H1 (cell line): ENCODE measurements around the gene DENND1A. TPM values are rescaled to one million over a fixed set of nuclear protein-coding genes. Genes with fewer than 3 reads are reported as not detected.

Source experiments
- CTCF ChIA-PET: fragments of 300-600 bp; sonication (Branson Sonifier 250); formaldehyde crosslinking; loops from one replicate; lab custom pipeline; 2021; ENCODE audit not compliant: partially characterized antibody; lab: Charles Lee
- POLR2A ChIA-PET: fragments of 300-600 bp; sonication (Branson Sonifier 250); formaldehyde crosslinking; loops from one replicate; lab custom pipeline; 2021; ENCODE audit warnings: inconsistent platforms; ENCODE audit not compliant: partially characterized antibody; lab: Charles Lee
- DNase-seq, 2 experiments: peaks; one replicate each; pipeline versions ENCODE4 v3.0.0 to v3.0.0-alpha.2; 2010 to 2022; ENCODE audit warnings: low spot score in 2 of 2, low read depth in 1 of 2, mixed read lengths in 1 of 2
- FAIRE-seq: peaks from 2 replicates; lab custom pipeline; 2011; peaks lifted over from hg19 to GRCh38; lab: Jason Lieb, UNC
- H2AFZ ChIP-seq: 2 replicates; pipeline ENCODE4 v1.8.1; 2012; ENCODE audit warnings: low read length, inconsistent platforms
- H2AK5ac ChIP-seq: 2 replicates; pipeline ENCODE4 v1.6.1; 2013; ENCODE audit warnings: low read depth, low read length
- H2BK120ac ChIP-seq: replicated peaks from 2 replicates; pipeline ENCODE3; 2013; ENCODE audit warnings: low read depth, low read length, inconsistent platforms
- H2BK12ac ChIP-seq: 2 replicates; pipeline ENCODE4 v1.6.1; 2013; ENCODE audit warnings: low read depth, low read length
- H2BK15ac ChIP-seq: 2 replicates; pipeline ENCODE4 v1.6.1; 2013; ENCODE audit warnings: low read length
- H2BK20ac ChIP-seq: 2 replicates; pipeline ENCODE4 v1.6.1; 2013; ENCODE audit warnings: low read length
- H2BK5ac ChIP-seq: 2 replicates; pipeline ENCODE4 v1.6.1; 2013; ENCODE audit warnings: low read depth, low read length
- H3K14ac ChIP-seq: 2 replicates; pipeline ENCODE4 v1.6.1; 2013; ENCODE audit warnings: inconsistent platforms; ENCODE audit not compliant: insufficient read length
- H3K18ac ChIP-seq: 2 replicates; pipeline ENCODE4 v1.6.1; 2013; ENCODE audit warnings: low read length; ENCODE audit errors: extremely low read depth
- H3K23ac ChIP-seq: 2 replicates; pipeline ENCODE4 v1.6.1; 2013; ENCODE audit warnings: inconsistent platforms; ENCODE audit not compliant: insufficient read length
- H3K23me2 ChIP-seq: 2 replicates; pipeline ENCODE4 v1.6.1; 2013; ENCODE audit warnings: low read depth, low read length
- H3K27ac ChIP-seq: 2 replicates; pipeline ENCODE4 v1.6.1; 2011; ENCODE audit warnings: low read depth, low read length, inconsistent platforms
- H3K27me3 ChIP-seq, 4 experiments: replicated peaks in 1 of 4; 1 replicate in 1 of 4; 2 replicates in 3 of 4; pipeline versions ENCODE4 v1.6.1 to v1.8.1; 2011 to 2013; ENCODE audit warnings: low read length in 3 of 4, mild to moderate bottlenecking in 3 of 4, inconsistent platforms in 2 of 4, mixed read lengths in 2 of 4, moderate library complexity in 1 of 4; ENCODE audit not compliant: control insufficient read depth in 3 of 4, insufficient read depth in 3 of 4; ENCODE audit errors: extremely low read depth in 1 of 4
- H3K36me3 ChIP-seq, 4 experiments: 2 replicates each; pipeline versions ENCODE4 v1.6.1 to v1.8.1; 2011 to 2013; ENCODE audit warnings: mild to moderate bottlenecking in 4 of 4, low read length in 3 of 4, moderate library complexity in 2 of 4, control low read depth in 1 of 4, inconsistent platforms in 1 of 4; ENCODE audit not compliant: insufficient read depth in 4 of 4, control insufficient read depth in 2 of 4
- H3K4ac ChIP-seq: replicated peaks from 2 replicates; pipeline ENCODE3; 2013; ENCODE audit warnings: low read length, low read depth, mixed read lengths, inconsistent platforms; ENCODE audit not compliant: insufficient read length
- H3K4me1 ChIP-seq, 4 experiments: replicated peaks in 1 of 4; 1 replicate in 1 of 4; 2 replicates in 3 of 4; pipeline versions ENCODE4 v1.6.1 to v1.8.1; 2011 to 2013; ENCODE audit warnings: low read length in 3 of 4, inconsistent platforms in 2 of 4, mixed read lengths in 1 of 4; ENCODE audit not compliant: insufficient read depth in 4 of 4, control insufficient read depth in 3 of 4
- H3K4me2 ChIP-seq, 2 experiments: 2 replicates each; pipeline versions ENCODE4 v1.6.1 to v1.8.1; 2011 to 2013; ENCODE audit warnings: low read depth in 2 of 2, low read length in 2 of 2, control low read depth in 1 of 2, inconsistent platforms in 1 of 2, mild to moderate bottlenecking in 1 of 2; ENCODE audit not compliant: insufficient read depth in 1 of 2
- H3K4me3 ChIP-seq, 4 experiments: fragments of 200-600, 300-600 bp in 1 of 4; sonication (generic), shearing (Covaris generic), sonication (Bioruptor Twin) in 1 of 4; 2 replicates each; pipeline versions ENCODE4 v1.5.1 to v1.8.1; 2011 to 2016; ENCODE audit warnings: low read length in 4 of 4, low read depth in 3 of 4, control low read depth in 2 of 4, inconsistent platforms in 2 of 4, mild to moderate bottlenecking in 2 of 4, mixed read lengths in 1 of 4, moderate library complexity in 1 of 4; ENCODE audit not compliant: insufficient read depth in 2 of 4; ENCODE audit errors: extremely low read depth in 1 of 4
- H3K56ac ChIP-seq: replicated peaks from 2 replicates; pipeline ENCODE3; 2013; ENCODE audit warnings: low read depth, mild to moderate bottlenecking, mixed read lengths, low read length, inconsistent platforms; ENCODE audit not compliant: insufficient read length
- H3K79me1 ChIP-seq: 2 replicates; pipeline ENCODE4 v1.6.1; 2013; ENCODE audit warnings: low read depth, low read length, control low read depth
- H3K79me2 ChIP-seq, 2 experiments: 2 replicates each; pipeline versions ENCODE4 v1.6.1 to v1.8.1; 2012 to 2013; ENCODE audit warnings: low read length in 2 of 2, mild to moderate bottlenecking in 2 of 2, inconsistent platforms in 1 of 2; ENCODE audit not compliant: insufficient read depth in 2 of 2, control insufficient read depth in 1 of 2
- H3K9ac ChIP-seq, 4 experiments: replicated peaks in 1 of 4; 1 replicate in 1 of 4; 2 replicates in 3 of 4; pipeline versions ENCODE4 v1.6.1 to v1.8.1; 2011 to 2013; ENCODE audit warnings: low read depth in 3 of 4, low read length in 3 of 4, control low read depth in 2 of 4, mild to moderate bottlenecking in 2 of 4, moderate library complexity in 2 of 4, inconsistent platforms in 1 of 4; ENCODE audit errors: extremely low read depth in 1 of 4
- H3K9me3 ChIP-seq, 2 experiments: 2 replicates each; pipeline versions ENCODE4 v1.6.1 to v1.8.1; 2012 to 2013; ENCODE audit warnings: mild to moderate bottlenecking in 2 of 2, moderate library complexity in 2 of 2, control low read depth in 1 of 2, inconsistent platforms in 1 of 2, low read depth in 1 of 2, low read length in 1 of 2, mixed read lengths in 1 of 2; ENCODE audit not compliant: insufficient read depth in 2 of 2
- H4K20me1 ChIP-seq, 2 experiments: replicated peaks in 1 of 2; 2 replicates each; pipeline versions ENCODE3 to v1.8.1; 2011 to 2013; ENCODE audit warnings: inconsistent platforms in 2 of 2, low read length in 2 of 2, mild to moderate bottlenecking in 1 of 2; ENCODE audit not compliant: insufficient read depth in 2 of 2, control insufficient read depth in 1 of 2
- H4K5ac ChIP-seq: 2 replicates; pipeline ENCODE4 v1.6.1; 2013; ENCODE audit warnings: low read length, low read depth, mixed read lengths, inconsistent platforms; ENCODE audit not compliant: insufficient read length
- H4K8ac ChIP-seq: 2 replicates; pipeline ENCODE4 v1.8.0; 2013; ENCODE audit warnings: mild to moderate bottlenecking, moderate library complexity, low read length, inconsistent platforms; ENCODE audit not compliant: insufficient read depth; ENCODE audit errors: extremely low read depth
- H4K91ac ChIP-seq: replicated peaks from 2 replicates; pipeline ENCODE3; 2013; ENCODE audit warnings: low read length, mixed read lengths, inconsistent platforms; ENCODE audit not compliant: insufficient read length
- BACH1 ChIP-seq: IDR thresholded peaks from 2 replicates; pipeline ENCODE4 v1.6.1; 2012; ENCODE audit warnings: low read length, improper control_type of control experiment
- BRCA1 ChIP-seq: IDR thresholded peaks from 2 replicates; pipeline ENCODE4 v1.6.1; 2012; ENCODE audit warnings: low read depth, low read length, improper control_type of control experiment
- CEBPB ChIP-seq: IDR thresholded peaks from 2 replicates; pipeline ENCODE4 v1.6.1; 2012; ENCODE audit warnings: low read depth, low read length
- CTCF ChIP-seq, 3 experiments: IDR thresholded peaks; 1 replicate in 2 of 3; 2 replicates in 1 of 3; pipeline versions ENCODE4 v1.5.1 to v1.6.1; 2011; ENCODE audit warnings: low read length in 3 of 3, mild to moderate bottlenecking in 3 of 3, inconsistent platforms in 2 of 3, low read depth in 1 of 3, moderate library complexity in 1 of 3; ENCODE audit not compliant: insufficient read depth in 1 of 3; ENCODE audit errors: control extremely low read depth in 1 of 3
- EP300 ChIP-seq, 2 experiments: IDR thresholded peaks; 1 replicate in 1 of 2; 2 replicates in 1 of 2; pipeline ENCODE4 v1.6.1; 2011 to 2012; ENCODE audit warnings: low read depth in 2 of 2, low read length in 2 of 2, mild to moderate bottlenecking in 2 of 2, borderline replicate concordance in 1 of 2, inconsistent platforms in 1 of 2, moderate library complexity in 1 of 2
- FOSL1 ChIP-seq: IDR thresholded peaks from 2 replicates; pipeline ENCODE4 v1.6.1; 2011; ENCODE audit warnings: mild to moderate bottlenecking, low read depth, low read length, moderate library complexity; ENCODE audit not compliant: insufficient read depth
- JUND ChIP-seq: IDR thresholded peaks from 2 replicates; pipeline ENCODE4 v1.6.1; 2011; ENCODE audit warnings: mild to moderate bottlenecking, improper control_type of control experiment, low read length
- NRF1 ChIP-seq: IDR thresholded peaks from 2 replicates; pipeline ENCODE4 v1.6.1; 2011; ENCODE audit warnings: mild to moderate bottlenecking, low read depth, low read length, improper control_type of control experiment
- POLR2AphosphoS5 ChIP-seq: IDR thresholded peaks from 2 replicates; pipeline ENCODE4 v1.6.1; 2011; ENCODE audit warnings: low read depth, low read length
- RFX5 ChIP-seq: IDR thresholded peaks from 2 replicates; pipeline ENCODE4 v1.6.1; 2011; ENCODE audit warnings: low read depth, low read length, improper control_type of control experiment, borderline replicate concordance
- SAP30 ChIP-seq: fragments of 300-600 bp; sonication (generic); IDR thresholded peaks from 2 replicates; pipeline ENCODE4 v1.7.1; 2012; ENCODE audit warnings: low read length, moderate library complexity, mild to moderate bottlenecking, inconsistent platforms; ENCODE audit not compliant: insufficient read depth, insufficient replicate concordance
- SP1 ChIP-seq: IDR thresholded peaks from 2 replicates; pipeline ENCODE4 v1.6.1; 2011; ENCODE audit warnings: low read depth, low read length
- SP2 ChIP-seq: IDR thresholded peaks from 2 replicates; pipeline ENCODE4 v1.6.1; 2012; ENCODE audit warnings: mild to moderate bottlenecking, low read length, inconsistent platforms
- WGBS, 2 experiments: shearing (Covaris generic) in 1 of 2; methylation state at CpG; one replicate each; pipeline versions ENCODE4 v1.1.6 to v1.1.7; 2013 to 2015; ENCODE audit warnings: low lambda C conversion rate in 2 of 2, mixed read lengths in 2 of 2, inconsistent platforms in 1 of 2, low coverage in 1 of 2, missing lambda C conversion rate in 1 of 2; ENCODE audit not compliant: insufficient replicate concordance in 2 of 2, insufficient coverage in 1 of 2, insufficient read length in 1 of 2; ENCODE audit errors: extremely low coverage in 1 of 2, missing lambda C conversion rate in 1 of 2; 5-methylcytosine and 5-hydroxymethylcytosine counted together
- polyA plus RNA-seq, 7 experiments: library from polyadenylated mRNA; depleted of rRNA in 3 of 7; stranded (reverse) in 5 of 7; unstranded in 2 of 7; fragments of >200 nt in 5 of 7; fragments of 200-250 nt in 2 of 7; gene quantifications; 1 replicate in 5 of 7; 2 replicates in 1 of 7; 4 replicates in 1 of 7; pipeline versions ENCODE4 v1.2.1 to v1.2.3, GENCODE V29; 2011 to 2013; ENCODE audit warnings: missing spikeins in 2 of 7, mixed read lengths in 2 of 7
- total RNA-seq: library from RNA; stranded (reverse); fragmentation: NEBNext Ultra II Directional; extraction: Animal tissue kit (Norgen Biotek cat#: 25700); gene quantifications from 2 replicates; pipeline ENCODE4 v1.2.1, GENCODE V29; 2021

DENND1A gene
- total and polyA plus RNA-seq, 2 of the 8 experiments (the other 6 are each of a cell fraction or from before 2014, with no cell fraction given), result 24.1 to 26.4 TPM

- Histone ChIP-seq H2AFZ (no peak overlapping the region), H3K9me3 (no peaks in the 10 kb centered on the region), H3K27ac (no peak overlapping the region), H3K4me1 (0 out of 7 replicates have a peak, but pooled peaks cover 0 to 2% (median 0%) of the 10 kb centered on the region in 4 experiments), H3K27me3 (no peaks in the 10 kb centered on the region), H3K23ac (no peak overlapping the region), H3K79me2 (no peaks in the 10 kb centered on the region), H3K36me3 (no peaks in the 10 kb centered on the region; a peak in 1 of 8 replicates), H4K91ac (no peak overlapping the region), H3K79me1 (no peaks in the 10 kb centered on the region), H2BK120ac (no peak overlapping the region), H4K20me1 (no peaks in the 10 kb centered on the region), H4K8ac (no peak overlapping the region), H3K56ac (no peak overlapping the region), H4K5ac (no peak overlapping the region), H3K4ac (no peak overlapping the region), H2BK5ac (no peak overlapping the region), H3K23me2 (no peaks in the 10 kb centered on the region), H2BK20ac (no peak overlapping the region), H2AK5ac (no peak overlapping the region), H2BK12ac (no peak overlapping the region), H3K4me3 (no peak overlapping the region), H3K14ac (no peak overlapping the region), H3K4me2 (no peak overlapping the region), H2BK15ac (no peak overlapping the region), H3K9ac (no peak overlapping the region), H3K18ac (no peak overlapping the region)
- CTCF ChIA-PET, result no interaction called here
- POLR2A ChIA-PET, result no interaction called here
- WGBS, 2 experiments, result 98% methylated on average over 3 of the region's 3 CpGs; no CpG with 5 or more reads in 1 of the 2 experiments
- DNase-seq (no peak), FAIRE-seq (no peak)
- no peak for TF ChIP-seq CTCF (IDR thresholded peaks at IDR 0.05; ENCODE audit: control extremely low read depth in 1 of 3, insufficient read depth in 1 of 3, low read depth in 1 of 3, low read length in 3 of 3)
- no peak for TF ChIP-seq CEBPB
- TF ChIP-seq RFX5, result no peak
- TF ChIP-seq JUND, result no peak
- no peak for TF ChIP-seq POLR2AphosphoS5
- no peak for TF ChIP-seq BACH1
- TF ChIP-seq SAP30, result no peak
- no peak for TF ChIP-seq FOSL1
- TF ChIP-seq NRF1, result no peak
- TF ChIP-seq SP1, result no peak
- TF ChIP-seq EP300 (IDR thresholded peaks at IDR 0.05; ENCODE audit: borderline replicate concordance in 1 of 2, low read depth in 2 of 2, low read length in 2 of 2), result no peak
- no peak for TF ChIP-seq SP2
- no peak for TF ChIP-seq BRCA1
Measured at GRCh38 chr9:123456011-123456410, 473.9 kb downstream of the DENND1A start.
